OCI-LY3 (cell line): ENCODE data around the gene KDSR.

Experiments
- CTCF ChIP-seq: fragments of 200-600, 300-600 bp; sonication (generic); IDR thresholded peaks from 2 replicates; pipeline ENCODE4 v1.5.1; 2014; ENCODE audit warnings: antibody characterized with exemption, low read length, low read depth
- EZH2phosphoT487 ChIP-seq: fragments of 200-600 bp; shearing (Covaris generic); IDR thresholded peaks from 2 replicates; pipeline ENCODE4 v1.6.1; 2018; ENCODE audit warnings: antibody characterized with exemption, mixed run types, low read depth

DNA sequence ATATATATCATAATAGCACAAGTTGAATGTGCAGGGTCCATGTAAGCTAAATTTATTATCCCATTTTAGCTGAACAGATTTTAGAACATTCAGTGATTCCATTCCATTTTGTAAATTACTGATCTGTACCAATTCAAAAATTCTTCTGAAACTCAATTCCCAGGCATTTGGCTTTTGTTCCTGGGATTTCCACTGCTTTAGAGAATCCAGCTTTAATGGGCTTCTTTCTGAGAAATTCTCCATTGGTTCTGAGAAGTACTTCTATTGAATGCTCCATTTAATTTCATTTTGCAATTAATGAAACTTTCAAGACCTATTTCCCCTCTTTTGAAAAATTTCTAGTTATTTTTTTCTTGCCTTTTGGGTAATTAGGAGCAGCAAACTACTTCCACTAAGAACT is 84.2 kb downstream of the KDSR start:
- no peak for TF ChIP-seq CTCF
- TF ChIP-seq EZH2phosphoT487, result no peak
